Dedifferentiated amniotic fluid mesenchymal stem cell (primary cell): ENCODE measurements around the gene SDHA.
"Not testable (repeated sequence)": the region's sequence is repeated elsewhere in the genome, so short reads cannot be mapped to it uniquely, and the experiment has no call there.

Source experiments
- DNase-seq: peaks from one replicate; pipeline ENCODE4 v3.0.0-alpha.2; 2016; ENCODE audit errors: extremely low spot score

SDHA gene

GRCh38 chr5:222951-223715 lies 5.0 kb downstream of the SDHA start:
- DNase-seq, result not testable (repeated sequence)

- DNase-seq, result no peak
Observed at GRCh38 chr5:223791-224190, 5.7 kb downstream of the SDHA start.

DNA sequence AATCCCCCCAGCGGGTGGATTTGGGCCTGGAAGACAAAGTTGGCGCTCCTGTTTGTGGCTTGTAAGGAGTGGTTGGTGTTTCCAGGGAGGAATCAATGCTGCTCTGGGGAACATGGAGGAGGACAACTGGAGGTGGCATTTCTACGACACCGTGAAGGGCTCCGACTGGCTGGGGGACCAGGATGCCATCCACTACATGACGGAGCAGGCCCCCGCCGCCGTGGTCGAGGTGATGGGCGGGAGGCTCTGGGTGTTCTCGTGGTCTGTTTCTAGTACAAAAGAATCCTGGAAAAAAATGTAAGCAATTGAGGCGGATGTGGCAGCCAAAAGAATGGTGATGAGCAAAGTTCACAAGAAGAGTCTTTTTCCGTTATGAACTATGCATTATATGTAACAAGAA lies 7.2 kb downstream of the SDHA start:
- DNase-seq, result no peak

DNA sequence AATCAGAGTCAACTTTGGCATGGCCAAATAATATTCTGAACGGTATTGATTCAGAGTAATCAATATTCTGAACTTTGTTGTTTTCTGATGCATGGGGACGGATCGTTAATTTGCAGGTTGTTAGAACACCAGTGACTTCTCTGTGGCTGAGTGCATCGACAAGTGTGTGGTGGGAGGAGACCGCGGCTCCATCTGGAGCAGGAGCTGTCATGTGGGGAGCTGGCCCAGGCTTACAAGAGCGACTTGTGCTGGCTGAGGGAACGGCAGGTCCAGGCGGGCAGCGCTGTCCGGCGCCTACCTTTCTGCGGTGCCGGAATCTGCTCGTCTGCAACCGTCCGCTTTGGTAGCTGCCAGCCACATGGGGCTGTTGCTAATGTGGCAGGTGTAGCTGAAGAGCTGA lies 9.3 kb downstream of the SDHA start:
- not testable (repeated sequence) for DNase-seq

GRCh38 chr5:228886-229285 lies 10.8 kb downstream of the SDHA start:
- no peak for DNase-seq

DNA sequence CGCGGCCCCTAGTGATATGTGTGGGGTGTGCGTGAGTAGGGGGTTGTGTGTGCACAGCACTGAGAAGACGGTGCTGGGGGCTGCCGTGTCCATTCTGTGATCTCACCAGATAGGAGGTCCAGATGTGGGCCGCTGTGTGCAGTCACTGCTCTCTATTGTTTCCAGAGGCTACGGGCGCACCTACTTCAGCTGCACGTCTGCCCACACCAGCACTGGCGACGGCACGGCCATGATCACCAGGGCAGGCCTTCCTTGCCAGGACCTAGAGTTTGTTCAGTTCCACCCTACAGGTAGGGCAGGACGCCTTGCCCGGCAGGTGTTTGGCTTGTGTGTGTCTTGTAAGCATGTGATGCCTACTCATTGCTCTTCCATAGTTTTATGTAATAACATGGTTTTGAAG lies 12.6 kb downstream of the SDHA start:
- DNase-seq, result no peak

DNA sequence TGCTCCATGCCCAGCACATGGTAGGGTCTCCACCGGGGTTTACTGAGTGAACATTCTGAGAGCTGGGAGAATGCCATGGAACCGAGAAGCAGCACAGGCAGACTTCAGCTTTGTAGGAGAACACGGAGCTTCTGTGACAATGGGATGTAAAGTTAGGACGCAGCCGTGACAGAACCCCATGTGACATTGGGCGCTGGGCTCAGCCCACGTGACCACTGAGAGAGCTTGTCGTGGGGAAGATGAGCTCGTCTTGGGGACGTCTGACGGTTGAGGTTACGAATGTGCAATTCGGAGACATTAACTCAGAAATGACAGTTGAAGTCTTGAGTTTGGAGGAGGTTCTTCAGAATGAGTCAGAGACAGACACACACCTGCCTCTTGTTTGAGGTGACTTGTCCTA lies 13.5 kb downstream of the SDHA start:
- no peak for DNase-seq

GRCh38 chr5:233426-233825 lies 15.3 kb downstream of the SDHA start:
- not testable (repeated sequence) for DNase-seq

DNA sequence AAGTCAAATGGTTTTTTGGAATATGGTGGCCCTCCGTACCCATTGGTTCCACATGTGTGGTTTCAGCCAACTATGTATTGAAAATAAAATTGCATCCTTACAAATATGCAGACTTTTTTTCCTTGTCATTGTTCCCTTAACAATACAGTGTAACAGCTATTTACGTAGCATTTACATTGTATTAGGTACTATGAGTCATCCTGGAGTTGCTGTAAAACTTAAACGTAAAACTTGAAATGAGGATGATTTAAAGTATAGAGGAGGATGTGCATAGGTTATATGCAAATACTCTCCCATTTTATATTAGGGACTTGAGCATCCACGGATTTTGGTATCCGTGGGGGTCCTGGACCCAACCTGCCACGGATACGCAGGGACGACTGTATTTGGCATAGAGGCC lies 16.3 kb downstream of the SDHA start:
- no peak for DNase-seq

- not testable (repeated sequence) for DNase-seq
Observed at GRCh38 chr5:235527-235926, 17.4 kb downstream of the SDHA start.

DNA sequence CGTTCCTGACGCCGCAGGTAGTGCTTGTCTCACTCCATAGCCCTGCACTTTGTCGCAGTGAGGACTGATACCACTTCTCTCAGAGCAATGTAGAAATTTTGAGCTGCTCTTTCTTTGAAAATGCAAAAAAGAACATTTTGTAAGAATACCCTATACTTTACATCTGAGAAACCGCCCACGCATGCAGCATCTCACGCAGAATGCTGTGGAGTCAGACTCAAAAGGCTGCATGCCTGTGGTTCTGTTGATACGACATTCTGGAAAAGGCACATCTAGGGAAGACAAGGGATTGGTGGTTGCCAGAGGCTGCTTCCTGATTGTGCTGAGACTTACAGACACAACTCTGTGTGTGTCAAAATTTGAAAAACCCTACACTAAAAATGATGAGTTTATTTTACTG lies 19.8 kb downstream of the SDHA start:
- not testable (repeated sequence) for DNase-seq

DNA sequence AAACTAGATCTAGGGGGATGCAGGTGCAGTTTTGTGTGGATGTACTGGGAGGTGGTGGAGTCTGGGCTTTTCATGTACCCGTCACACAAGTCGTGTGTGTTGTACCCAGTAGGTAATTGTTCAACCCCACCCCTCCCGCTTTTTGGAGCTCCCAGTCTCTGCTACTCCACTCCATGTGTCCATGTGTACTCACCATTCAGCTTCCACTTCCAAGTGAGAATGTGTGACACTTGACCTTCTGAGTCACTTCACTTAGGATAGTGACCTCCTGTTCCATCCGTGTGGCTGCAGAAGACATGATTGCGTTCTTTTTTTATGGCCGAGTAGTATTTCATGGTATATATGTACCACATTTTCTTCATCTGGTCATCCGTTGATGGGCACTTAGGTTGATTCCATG lies 22.4 kb downstream of the SDHA start:
- not testable (repeated sequence) for DNase-seq

- not testable (repeated sequence) for DNase-seq
Observed at GRCh38 chr5:241045-241669, 23.0 kb downstream of the SDHA start.

DNA sequence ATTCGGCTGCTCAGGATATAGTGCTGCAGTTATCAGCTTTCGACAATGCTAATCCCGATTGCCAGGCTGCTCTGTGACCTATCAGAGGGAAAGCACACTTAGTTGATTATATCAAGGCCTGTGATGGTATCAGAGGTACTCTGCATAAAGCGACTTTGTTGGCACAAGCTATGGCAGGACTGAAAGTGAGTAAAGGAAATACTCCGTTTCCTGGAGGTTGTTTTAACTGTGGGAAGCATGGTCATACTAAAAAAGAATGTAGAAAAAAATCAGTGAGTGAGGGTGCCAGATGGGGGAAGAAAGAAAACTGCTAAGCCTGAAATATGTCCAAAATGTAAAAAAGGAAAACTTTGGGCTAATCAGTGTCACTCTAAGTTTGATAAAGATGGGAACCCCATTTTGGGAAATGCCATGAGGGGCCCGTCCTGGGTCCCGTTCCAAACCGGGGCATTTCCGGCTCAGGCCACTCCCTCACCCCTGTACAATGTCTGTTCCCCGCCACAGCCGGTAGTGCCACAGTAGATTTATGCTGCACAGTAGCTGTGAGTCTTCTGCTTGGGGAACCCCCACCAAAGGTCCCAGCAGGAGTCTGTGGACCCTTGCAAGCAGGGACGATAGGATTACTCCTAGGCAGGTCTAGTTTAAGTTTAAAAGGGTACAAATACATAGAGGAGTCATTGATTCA lies 25.7 kb downstream of the SDHA start:
- not testable (repeated sequence) for DNase-seq

DNA sequence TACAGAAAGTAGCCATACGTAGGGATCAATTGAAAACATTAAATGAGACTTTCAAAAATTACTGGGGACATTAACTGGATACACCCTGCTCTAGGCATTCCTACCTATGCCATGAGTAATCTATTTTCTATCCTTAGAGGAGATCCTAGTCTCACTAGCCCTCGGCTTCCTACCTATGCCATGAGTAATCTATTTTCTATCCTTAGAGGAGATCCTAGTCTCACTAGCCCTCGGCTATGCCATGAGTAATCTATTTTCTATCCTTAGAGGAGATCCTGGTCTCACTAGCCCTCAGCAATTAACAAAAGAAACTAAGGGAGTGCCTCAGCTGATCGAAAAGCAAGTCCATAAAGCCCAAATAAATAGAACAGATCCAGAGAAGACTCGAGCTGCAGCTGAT lies 27.6 kb downstream of the SDHA start:
- not testable (repeated sequence) for DNase-seq

DNA sequence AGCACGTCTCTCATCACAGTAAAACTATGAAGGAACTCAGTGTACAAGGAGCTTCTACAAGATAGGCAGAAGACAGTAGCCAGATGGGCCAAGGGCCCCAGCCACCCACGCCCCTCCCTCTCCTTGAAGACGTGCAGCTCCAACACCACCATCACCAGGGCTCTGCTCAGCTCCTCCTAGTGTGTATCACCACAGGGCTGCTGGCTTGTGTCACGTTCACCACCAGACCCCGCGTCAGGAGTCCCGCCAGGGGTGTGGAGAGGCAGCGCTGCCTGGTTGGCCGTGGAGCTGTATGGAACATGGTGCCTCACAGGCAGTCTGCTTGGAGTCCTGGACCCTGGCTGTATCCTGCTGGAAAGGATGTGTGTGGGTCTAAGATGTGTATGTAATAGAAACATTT lies 32.3 kb downstream of the SDHA start:
- not testable (repeated sequence) for DNase-seq

DNA sequence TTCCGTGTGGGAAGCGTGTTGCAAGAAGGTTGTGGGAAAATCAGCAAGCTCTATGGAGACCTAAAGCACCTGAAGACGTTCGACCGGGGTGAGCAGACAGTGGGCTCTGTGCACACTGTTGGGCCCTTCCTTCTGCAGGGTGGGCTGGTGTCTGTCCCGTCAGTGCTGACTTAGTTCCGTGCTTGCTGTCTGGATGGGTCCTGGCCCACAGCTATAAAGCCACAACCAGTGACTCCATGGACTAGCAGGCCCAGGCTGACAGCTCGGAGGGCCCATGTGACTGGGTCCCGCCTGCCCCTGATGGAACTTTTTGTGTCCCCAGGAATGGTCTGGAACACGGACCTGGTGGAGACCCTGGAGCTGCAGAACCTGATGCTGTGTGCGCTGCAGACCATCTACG lies 32.9 kb downstream of the SDHA start:
- DNase-seq, result not testable (repeated sequence)

DNA sequence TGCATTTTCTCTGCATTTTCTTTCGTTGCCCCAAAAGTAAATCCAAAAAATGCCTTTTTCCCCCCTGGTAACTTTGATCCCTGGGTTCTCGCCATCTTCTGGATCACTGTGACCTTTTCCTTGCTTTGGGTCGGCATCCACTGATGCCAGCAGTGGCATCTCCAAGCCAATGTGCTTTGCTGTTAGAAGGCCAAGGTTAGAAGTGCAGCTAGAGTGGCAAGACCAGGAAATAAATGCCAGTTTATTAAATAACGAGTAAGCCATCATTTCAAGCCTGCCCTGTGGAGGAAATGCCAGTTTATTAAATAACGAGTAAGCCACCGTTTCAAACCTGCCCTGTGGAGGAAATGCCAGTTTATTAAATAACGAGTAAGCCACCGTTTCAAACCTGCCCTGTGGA lies 33.4 kb downstream of the SDHA start:
- DNase-seq, result not testable (repeated sequence)

- not testable (repeated sequence) for DNase-seq
Observed at GRCh38 chr5:251975-252374, 33.9 kb downstream of the SDHA start.

GRCh38 chr5:252546-252945 lies 34.4 kb downstream of the SDHA start:
- no peak for DNase-seq

GRCh38 chr5:254322-254721 lies 36.2 kb downstream of the SDHA start:
- not testable (repeated sequence) for DNase-seq

- DNase-seq, result not testable (repeated sequence)
Observed at GRCh38 chr5:255116-255515, 37.0 kb downstream of the SDHA start.

DNA sequence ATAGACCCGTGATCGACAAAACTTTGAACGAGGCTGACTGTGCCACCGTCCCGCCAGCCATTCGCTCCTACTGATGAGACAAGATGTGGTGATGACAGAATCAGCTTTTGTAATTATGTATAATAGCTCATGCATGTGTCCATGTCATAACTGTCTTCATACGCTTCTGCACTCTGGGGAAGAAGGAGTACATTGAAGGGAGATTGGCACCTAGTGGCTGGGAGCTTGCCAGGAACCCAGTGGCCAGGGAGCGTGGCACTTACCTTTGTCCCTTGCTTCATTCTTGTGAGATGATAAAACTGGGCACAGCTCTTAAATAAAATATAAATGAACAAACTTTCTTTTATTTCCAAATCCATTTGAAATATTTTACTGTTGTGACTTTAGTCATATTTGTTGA lies 38.2 kb downstream of the SDHA start:
- DNase-seq, result not testable (repeated sequence)
